Measurements from ENCODE around the gene TIFAB.

DNA sequence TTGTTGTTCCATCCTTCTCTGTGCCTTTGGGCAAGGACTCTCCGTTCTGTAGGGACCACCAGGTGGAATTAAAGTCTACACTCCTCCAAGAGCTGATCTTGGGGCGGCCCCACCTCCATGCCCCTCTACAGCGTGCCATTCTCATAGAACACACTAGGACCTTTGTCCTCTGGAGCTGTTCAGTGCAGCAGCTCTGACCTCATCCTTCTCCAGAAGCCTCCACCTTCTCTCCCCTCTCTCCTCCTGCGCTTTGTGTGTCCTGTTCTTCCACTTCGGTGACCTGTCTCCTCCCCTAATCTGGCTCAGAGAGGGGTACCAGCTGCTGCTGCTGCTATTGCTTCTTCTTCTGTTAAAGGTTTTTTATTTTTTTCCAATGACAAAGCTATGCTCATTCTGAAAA, 51.3 kb downstream of the TIFAB start:
- TF ChIP-seq YY1 (IDR thresholded peaks at IDR 0.05; ENCODE audit: insufficient read depth, insufficient read length), result no peak
- no peak for TF ChIP-seq ZNF274 (IDR thresholded peaks at IDR 0.05; ENCODE audit: low read depth, low read length)
- no peak for TF ChIP-seq SUZ12 (IDR thresholded peaks at IDR 0.05; ENCODE audit: extremely low read depth, insufficient read depth, insufficient read length)
